Duodenal mucosa (tissue), 2 donors: ENCODE measurements around the gene GON4L.

Experiments
- H3K27ac ChIP-seq: one replicate; pipeline ENCODE4 v1.7.0; 2013; ENCODE audit warnings: low read depth, low read length
- H3K27me3 ChIP-seq, 2 donors: one replicate each; pipeline ENCODE4 v1.7.0; 2013; ENCODE audit warnings: low read length in 2 of 2, control low read depth in 1 of 2; ENCODE audit not compliant: insufficient read depth in 2 of 2, control insufficient read depth in 1 of 2
- H3K36me3 ChIP-seq, 2 donors: one replicate each; pipeline ENCODE4 v1.7.0; 2013; ENCODE audit warnings: low read length in 2 of 2, control low read depth in 1 of 2; ENCODE audit not compliant: insufficient read depth in 2 of 2, control insufficient read depth in 1 of 2
- H3K4me1 ChIP-seq, 2 donors: one replicate each; pipeline ENCODE4 v1.7.0; 2013; ENCODE audit warnings: low read length in 2 of 2, control low read depth in 1 of 2; ENCODE audit not compliant: insufficient read depth in 2 of 2, control insufficient read depth in 1 of 2
- H3K4me3 ChIP-seq, 2 donors: one replicate each; pipeline ENCODE4 v1.7.0; 2013; ENCODE audit warnings: low read length in 2 of 2, low read depth in 1 of 2
- H3K9ac ChIP-seq, 2 donors: one replicate each; pipeline ENCODE4 v1.7.0; 2013; ENCODE audit warnings: low read length in 2 of 2, low read depth in 1 of 2
- H3K9me3 ChIP-seq, 2 donors: one replicate each; pipeline ENCODE4 v1.7.0; 2013; ENCODE audit warnings: low read length in 2 of 2, control low read depth in 1 of 2; ENCODE audit not compliant: control insufficient read depth in 1 of 2

GON4L gene

GRCh38 chr1:155873860-155874259, 16.8 kb upstream of the GON4L start:
- no peak overlapping the region for H3K27ac ChIP-seq
- no peaks in the 10 kb centered on the region for H3K4me1 ChIP-seq
- H3K4me3 ChIP-seq: no peak overlapping the region
- H3K9me3 ChIP-seq: no peaks in the 10 kb centered on the region
- H3K9ac ChIP-seq: no peak overlapping the region
- H3K36me3 ChIP-seq: no peaks in the 10 kb centered on the region
- H3K27me3 ChIP-seq: no peaks in the 10 kb centered on the region

- no peaks in the 10 kb centered on the region for H3K4me1 ChIP-seq
- no peak overlapping the region for H3K9ac ChIP-seq
- no peaks in the 10 kb centered on the region for H3K36me3 ChIP-seq
- H3K27me3 ChIP-seq: no peaks in the 10 kb centered on the region
- no peak overlapping the region for H3K4me3 ChIP-seq
- no peak overlapping the region for H3K27ac ChIP-seq
- no peaks in the 10 kb centered on the region for H3K9me3 ChIP-seq
Observed at GRCh38 chr1:155872527-155872926, 15.5 kb upstream of the GON4L start.

- no peaks in the 10 kb centered on the region for H3K36me3 ChIP-seq
- H3K9ac ChIP-seq: no peak overlapping the region
- H3K4me1 ChIP-seq: no peaks in the 10 kb centered on the region
- H3K9me3 ChIP-seq: no peaks in the 10 kb centered on the region
- H3K27ac ChIP-seq: no peak overlapping the region
- no peak overlapping the region for H3K4me3 ChIP-seq
- no peaks in the 10 kb centered on the region for H3K27me3 ChIP-seq
Observed at GRCh38 chr1:155871390-155871789, 14.4 kb upstream of the GON4L start.

GRCh38 chr1:155867766-155868165, 10.8 kb upstream of the GON4L start:
- H3K9ac ChIP-seq: no peak overlapping the region
- no peaks in the 10 kb centered on the region for H3K36me3 ChIP-seq
- no peak overlapping the region for H3K27ac ChIP-seq
- H3K4me3 ChIP-seq: no peak overlapping the region
- H3K4me1 ChIP-seq: no peaks in the 10 kb centered on the region
- H3K27me3 ChIP-seq: no peaks in the 10 kb centered on the region
- H3K9me3 ChIP-seq: no peaks in the 10 kb centered on the region

GRCh38 chr1:155864393-155864792, 7.4 kb upstream of the GON4L start:
- no peak overlapping the region for H3K4me3 ChIP-seq

GRCh38 chr1:155861896-155862295, 4.9 kb upstream of the GON4L start:
- H3K9me3 ChIP-seq: no peaks in the 10 kb centered on the region
- peaks cover 3 to 13% of the 10 kb centered on the region in 2 donors for H3K27me3 ChIP-seq
- no peak overlapping the region for H3K4me3 ChIP-seq
- H3K4me1 ChIP-seq: peaks cover 10 to 15% of the 10 kb centered on the region in 2 donors
- no peak overlapping the region for H3K27ac ChIP-seq
- no peaks in the 10 kb centered on the region for H3K36me3 ChIP-seq
- H3K9ac ChIP-seq: no peak overlapping the region

More at GRCh38 chr1:155864393-155864792, 7.4 kb upstream of the GON4L start:
- H3K9ac ChIP-seq: no peak overlapping the region
- H3K4me1 ChIP-seq: peaks cover 0 to 7% of the 10 kb centered on the region in 2 donors
- no peaks in the 10 kb centered on the region for H3K9me3 ChIP-seq
- no peaks in the 10 kb centered on the region for H3K36me3 ChIP-seq
- peaks cover 3 to 13% of the 10 kb centered on the region in 2 donors for H3K27me3 ChIP-seq
- no peak overlapping the region for H3K27ac ChIP-seq

- Histone ChIP-seq H3K9ac (peak overlapping the region in 1 of 2 donors; percentile 42), H3K4me3 (no peak overlapping the region)
Observed at GRCh38 chr1:155860970-155861510, 4.0 kb upstream of the GON4L start.

GRCh38 chr1:155859881-155860871, 3.2 kb upstream of the GON4L start:
- H3K4me3 ChIP-seq: peak overlapping the region; percentile 45 to 50
- H3K27ac ChIP-seq: peak overlapping the region; percentile 47
- H3K4me1 ChIP-seq: peaks cover 18 to 22% of the 10 kb centered on the region in 2 donors
- H3K36me3 ChIP-seq: peaks cover 0 to 4% of the 10 kb centered on the region in 2 donors
- H3K27me3 ChIP-seq: peaks cover 3 to 13% of the 10 kb centered on the region in 2 donors
- H3K9me3 ChIP-seq: no peaks in the 10 kb centered on the region
- peak overlapping the region; percentile 25 to 42 for H3K9ac ChIP-seq

More at GRCh38 chr1:155860970-155861510, 4.0 kb upstream of the GON4L start:
- H3K4me1 ChIP-seq: peaks cover 17 to 20% of the 10 kb centered on the region in 2 donors
- H3K9me3 ChIP-seq: no peaks in the 10 kb centered on the region
- no peak overlapping the region for H3K27ac ChIP-seq
- H3K27me3 ChIP-seq: peaks cover 3 to 13% of the 10 kb centered on the region in 2 donors
- H3K36me3 ChIP-seq: no peaks in the 10 kb centered on the region

GRCh38 chr1:155859234-155859829, 2.3 kb upstream of the GON4L start, which contains the start of gene SYT11:
TSS of gene SYT11 (plus strand) at chr1:155859567. CDS start at chr1:155859762, 195 bp downstream.
- Histone ChIP-seq H3K4me1 (peaks cover 18 to 22% of the 10 kb centered on the region in 2 donors), H3K9me3 (no peaks in the 10 kb centered on the region), H3K4me3 (peak within 1 kb of the TSS; percentile 45 to 78), H3K9ac (peak within 1 kb of the TSS; percentile 53 to 72), H3K27me3 (peaks cover 3 to 13% of the 10 kb centered on the region in 2 donors), H3K27ac (peak within 1 kb of the TSS; percentile 49), H3K36me3 (peaks cover 5 to 7% of the 10 kb centered on the region in 2 donors)
